ENCODE measurements around the gene DBNL. TPM values are rescaled to one million over a fixed set of nuclear protein-coding genes. Genes with fewer than 3 reads are reported as not detected.

The DBNL gene
- total RNA-seq, 1 experiment from 2014 or later, result 111 TPM

DNA sequence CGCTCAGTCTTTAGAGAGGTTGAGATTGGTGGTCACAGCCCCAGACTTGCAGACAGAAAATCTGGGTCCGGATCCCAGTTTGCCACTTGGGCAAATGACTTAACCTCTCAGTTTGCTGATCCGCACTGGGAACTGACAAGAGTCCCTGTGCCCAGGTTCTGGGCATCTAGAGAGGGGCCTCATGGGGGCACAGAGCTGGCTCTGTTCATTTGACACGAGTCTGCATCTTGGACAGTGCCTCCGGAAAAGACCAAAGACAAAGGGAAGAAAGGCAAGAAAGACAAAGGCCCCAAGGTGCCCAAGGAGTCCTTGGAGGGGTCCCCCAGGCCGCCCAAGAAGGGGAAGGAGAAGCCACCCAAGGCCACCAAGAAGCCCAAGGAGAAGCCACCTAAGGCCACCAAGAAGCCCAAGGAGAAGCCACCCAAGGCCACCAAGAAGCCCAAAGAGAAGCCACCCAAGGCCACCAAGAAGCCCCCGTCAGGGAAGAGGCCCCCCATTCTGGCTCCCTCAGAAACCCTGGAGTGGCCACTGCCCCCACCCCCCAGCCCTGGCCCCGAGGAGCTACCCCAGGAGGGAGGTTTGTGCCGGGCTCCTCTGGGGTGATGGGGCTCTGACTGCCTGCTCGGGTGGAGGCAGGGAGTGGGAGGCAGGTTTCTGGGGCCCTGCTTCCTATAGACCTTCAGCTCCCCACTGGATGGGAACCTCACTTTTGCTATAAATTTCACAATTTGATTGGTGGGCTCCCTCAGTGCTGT, 62.0 kb downstream of the DBNL start:
- intact Hi-C loops (cut with micrococcal nuclease; ENCODE audit: unreplicated experiment), result no loop called here
- no peaks in the 10 kb centered on the region for H3K36me3 ChIP-seq (ENCODE audit: control insufficient read depth, insufficient read depth, low read length)
- H3K27ac ChIP-seq (ENCODE audit: low read length), result no peak overlapping the region
- H3K4me3 ChIP-seq (ENCODE audit: low read depth in 2 of 2, low read length in 2 of 2), result no peak overlapping the region; a peak in 1 of 4 replicates
- POLR2A ChIA-PET, result no interaction called here
- CTCF ChIA-PET, result no interaction called here
- no peak for DNase-seq (ENCODE audit: low read depth, low spot score)
- no peaks in the 10 kb centered on the region for H3K4me1 ChIP-seq (ENCODE audit: control insufficient read depth, insufficient read depth, low read length)
- TF ChIP-seq, protein P1, sequence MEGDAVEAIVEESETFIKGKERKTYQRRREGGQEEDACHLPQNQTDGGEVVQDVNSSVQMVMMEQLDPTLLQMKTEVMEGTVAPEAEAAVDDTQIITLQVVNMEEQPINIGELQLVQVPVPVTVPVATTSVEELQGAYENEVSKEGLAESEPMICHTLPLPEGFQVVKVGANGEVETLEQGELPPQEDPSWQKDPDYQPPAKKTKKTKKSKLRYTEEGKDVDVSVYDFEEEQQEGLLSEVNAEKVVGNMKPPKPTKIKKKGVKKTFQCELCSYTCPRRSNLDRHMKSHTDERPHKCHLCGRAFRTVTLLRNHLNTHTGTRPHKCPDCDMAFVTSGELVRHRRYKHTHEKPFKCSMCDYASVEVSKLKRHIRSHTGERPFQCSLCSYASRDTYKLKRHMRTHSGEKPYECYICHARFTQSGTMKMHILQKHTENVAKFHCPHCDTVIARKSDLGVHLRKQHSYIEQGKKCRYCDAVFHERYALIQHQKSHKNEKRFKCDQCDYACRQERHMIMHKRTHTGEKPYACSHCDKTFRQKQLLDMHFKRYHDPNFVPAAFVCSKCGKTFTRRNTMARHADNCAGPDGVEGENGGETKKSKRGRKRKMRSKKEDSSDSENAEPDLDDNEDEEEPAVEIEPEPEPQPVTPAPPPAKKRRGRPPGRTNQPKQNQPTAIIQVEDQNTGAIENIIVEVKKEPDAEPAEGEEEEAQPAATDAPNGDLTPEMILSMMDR (IDR thresholded peaks at IDR 0.05), result no peak
- TF ChIP-seq, protein P2, sequence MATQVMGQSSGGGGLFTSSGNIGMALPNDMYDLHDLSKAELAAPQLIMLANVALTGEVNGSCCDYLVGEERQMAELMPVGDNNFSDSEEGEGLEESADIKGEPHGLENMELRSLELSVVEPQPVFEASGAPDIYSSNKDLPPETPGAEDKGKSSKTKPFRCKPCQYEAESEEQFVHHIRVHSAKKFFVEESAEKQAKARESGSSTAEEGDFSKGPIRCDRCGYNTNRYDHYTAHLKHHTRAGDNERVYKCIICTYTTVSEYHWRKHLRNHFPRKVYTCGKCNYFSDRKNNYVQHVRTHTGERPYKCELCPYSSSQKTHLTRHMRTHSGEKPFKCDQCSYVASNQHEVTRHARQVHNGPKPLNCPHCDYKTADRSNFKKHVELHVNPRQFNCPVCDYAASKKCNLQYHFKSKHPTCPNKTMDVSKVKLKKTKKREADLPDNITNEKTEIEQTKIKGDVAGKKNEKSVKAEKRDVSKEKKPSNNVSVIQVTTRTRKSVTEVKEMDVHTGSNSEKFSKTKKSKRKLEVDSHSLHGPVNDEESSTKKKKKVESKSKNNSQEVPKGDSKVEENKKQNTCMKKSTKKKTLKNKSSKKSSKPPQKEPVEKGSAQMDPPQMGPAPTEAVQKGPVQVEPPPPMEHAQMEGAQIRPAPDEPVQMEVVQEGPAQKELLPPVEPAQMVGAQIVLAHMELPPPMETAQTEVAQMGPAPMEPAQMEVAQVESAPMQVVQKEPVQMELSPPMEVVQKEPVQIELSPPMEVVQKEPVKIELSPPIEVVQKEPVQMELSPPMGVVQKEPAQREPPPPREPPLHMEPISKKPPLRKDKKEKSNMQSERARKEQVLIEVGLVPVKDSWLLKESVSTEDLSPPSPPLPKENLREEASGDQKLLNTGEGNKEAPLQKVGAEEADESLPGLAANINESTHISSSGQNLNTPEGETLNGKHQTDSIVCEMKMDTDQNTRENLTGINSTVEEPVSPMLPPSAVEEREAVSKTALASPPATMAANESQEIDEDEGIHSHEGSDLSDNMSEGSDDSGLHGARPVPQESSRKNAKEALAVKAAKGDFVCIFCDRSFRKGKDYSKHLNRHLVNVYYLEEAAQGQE (IDR thresholded peaks at IDR 0.05; ENCODE audit: insufficient read depth in 1 of 2, low read depth in 2 of 2, low read length in 1 of 2), result no peak
- TF ChIP-seq TCF7L2 (IDR thresholded peaks at IDR 0.05; ENCODE audit: low read depth, low read length) (no peak), POLR2AphosphoS5 (IDR thresholded peaks at IDR 0.05; ENCODE audit: low read depth, low read length) (no peak), SIN3A (IDR thresholded peaks at IDR 0.05; ENCODE audit: borderline replicate concordance, insufficient read depth, low read depth, low read length) (no peak)
- H3K27me3 ChIP-seq (ENCODE audit: control insufficient read depth, insufficient read depth, low read length), result no peaks in the 10 kb centered on the region
- no peaks in the 10 kb centered on the region for H3K9me3 ChIP-seq (ENCODE audit: control insufficient read depth, insufficient read depth, low read depth, low read length)
- no TSS peak for BruUV-seq (replicated peaks)
- in situ Hi-C loops (cut with HindIII; ENCODE audit: low pct_unique_long_range_greater_than_20kb, low sequenced_read_pairs), result no loop called here
- ATAC-seq, result no peak

DNA sequence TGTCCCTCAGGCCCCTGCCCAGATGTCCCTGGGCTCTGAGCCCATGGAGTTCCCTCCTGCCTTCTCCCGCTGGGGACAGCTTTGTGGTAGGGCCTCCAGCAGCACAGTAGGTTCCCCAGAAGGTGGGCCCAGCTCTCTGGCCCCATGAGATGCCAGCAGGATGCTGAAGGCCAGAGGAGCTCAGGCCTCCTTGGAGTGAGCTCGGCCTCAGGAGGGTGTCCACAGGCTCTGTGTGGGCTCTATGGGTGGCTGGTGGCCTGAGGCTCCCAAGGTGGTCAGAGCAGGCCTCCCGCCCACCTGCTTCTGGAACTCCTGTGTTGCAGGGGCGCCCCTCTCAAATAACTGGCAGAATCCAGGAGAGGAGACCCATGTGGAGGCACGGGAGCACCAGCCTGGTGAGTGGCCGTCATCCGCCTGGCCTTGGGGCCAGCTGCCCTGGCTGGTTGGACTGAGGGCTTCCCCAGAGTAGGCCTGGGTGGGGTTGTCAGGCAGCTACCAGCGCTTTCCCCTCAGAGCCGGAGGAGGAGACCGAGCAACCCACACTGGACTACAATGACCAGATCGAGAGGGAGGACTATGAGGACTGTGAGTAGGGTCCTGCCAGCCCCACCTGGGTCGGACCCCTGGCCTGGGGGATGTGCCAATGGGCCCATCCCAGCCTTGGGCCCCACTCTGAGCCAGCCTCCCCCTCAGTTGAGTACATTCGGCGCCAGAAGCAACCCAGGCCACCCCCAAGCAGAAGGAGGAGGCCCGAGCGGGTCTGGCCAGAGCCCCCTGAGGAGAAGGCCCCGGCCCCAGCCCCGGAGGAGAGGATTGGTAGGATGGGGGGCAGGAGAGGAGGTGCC, 62.8 kb downstream of the DBNL start:
- no TSS peak for BruUV-seq (replicated peaks)

More for the DNA sequence above, 62.8 kb downstream of the DBNL start:
- no peaks in the 10 kb centered on the region for H3K9me3 ChIP-seq (ENCODE audit: control insufficient read depth, insufficient read depth, low read depth, low read length)
- ATAC-seq, result no peak
- no peak overlapping the region for H3K4me3 ChIP-seq (ENCODE audit: low read depth in 2 of 2, low read length in 2 of 2)
- CTCF ChIA-PET, result no interaction called here
- H3K27ac ChIP-seq (ENCODE audit: low read length), result no peak overlapping the region
- no peak for DNase-seq (ENCODE audit: low read depth, low spot score)
- H3K27me3 ChIP-seq (ENCODE audit: control insufficient read depth, insufficient read depth, low read length), result no peaks in the 10 kb centered on the region
- no peaks in the 10 kb centered on the region for H3K4me1 ChIP-seq (ENCODE audit: control insufficient read depth, insufficient read depth, low read length)
- in situ Hi-C loops (cut with HindIII; ENCODE audit: low pct_unique_long_range_greater_than_20kb, low sequenced_read_pairs) (no loop called here), intact Hi-C loops (cut with micrococcal nuclease; ENCODE audit: unreplicated experiment) (no loop called here)
- POLR2A ChIA-PET, result no interaction called here
- TF ChIP-seq, protein P2 (IDR thresholded peaks at IDR 0.05; ENCODE audit: insufficient read depth in 1 of 2, low read depth in 2 of 2, low read length in 1 of 2), result no peak
- TF ChIP-seq TCF7L2 (IDR thresholded peaks at IDR 0.05; ENCODE audit: low read depth, low read length), result no peak
- no peaks in the 10 kb centered on the region for H3K36me3 ChIP-seq (ENCODE audit: control insufficient read depth, insufficient read depth, low read length)
